ENCODE results near the gene CLASP1.
"Not testable (repeated sequence)": the region's sequence is repeated elsewhere in the genome, so short reads cannot be mapped to it uniquely, and the experiment has no call there.

CLASP1 gene

DNA sequence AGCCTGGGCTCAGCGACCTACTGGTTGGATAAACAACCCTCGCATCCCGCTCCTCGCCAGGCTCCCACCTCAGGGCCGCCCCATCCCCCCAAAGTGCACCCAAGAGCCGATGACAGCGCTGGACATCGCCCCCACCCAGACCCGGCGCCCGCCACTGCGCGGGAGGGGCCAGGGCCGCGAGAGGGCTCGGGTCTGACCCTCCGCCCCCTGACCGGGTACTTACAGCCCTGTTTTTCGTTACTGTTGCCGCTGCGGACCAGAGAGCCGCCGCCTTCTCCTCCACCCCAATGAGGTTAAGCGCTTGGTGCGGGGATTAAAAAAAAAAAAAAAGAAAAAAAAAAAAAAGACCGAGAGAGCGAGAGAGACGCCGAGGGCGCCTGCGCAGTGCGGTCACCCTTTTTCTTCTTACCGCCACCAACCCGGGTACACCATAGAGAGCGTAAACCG is at the start of gene CLASP1:
Gene CLASP1 (minus strand): TSS at position 314 of the 447 bp plus-strand sequence. CDS start 43,567 bp downstream, outside the sequence.
- DNase-seq, result peak in 1 of 2 donors; percentile 23

- DNase-seq, result no peak
These were observed 49.2 kb upstream of the CLASP1 start for GRCh38 chr2:121698318-121698930.

- DNase-seq, result no peak
These were observed 47.9 kb upstream of the CLASP1 start for GRCh38 chr2:121697108-121697631.

GRCh38 chr2:121696410-121696930 is 47.2 kb upstream of the CLASP1 start:
- DNase-seq, result no peak

DNA sequence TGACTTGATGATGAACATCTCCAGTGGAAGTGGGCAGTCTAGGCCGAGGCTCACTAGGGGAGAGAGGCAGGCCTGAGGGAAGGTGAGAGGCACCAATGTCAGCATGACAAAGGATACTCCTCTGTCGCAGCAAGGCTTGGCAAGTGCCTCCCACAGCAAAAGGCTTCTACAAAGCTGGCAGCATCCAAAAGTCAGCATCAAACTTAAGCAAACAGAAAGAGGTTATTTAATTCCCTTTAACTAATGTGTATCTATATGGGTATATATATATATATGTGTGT is 45.8 kb upstream of the CLASP1 start:
- DNase-seq, result no peak

DNA sequence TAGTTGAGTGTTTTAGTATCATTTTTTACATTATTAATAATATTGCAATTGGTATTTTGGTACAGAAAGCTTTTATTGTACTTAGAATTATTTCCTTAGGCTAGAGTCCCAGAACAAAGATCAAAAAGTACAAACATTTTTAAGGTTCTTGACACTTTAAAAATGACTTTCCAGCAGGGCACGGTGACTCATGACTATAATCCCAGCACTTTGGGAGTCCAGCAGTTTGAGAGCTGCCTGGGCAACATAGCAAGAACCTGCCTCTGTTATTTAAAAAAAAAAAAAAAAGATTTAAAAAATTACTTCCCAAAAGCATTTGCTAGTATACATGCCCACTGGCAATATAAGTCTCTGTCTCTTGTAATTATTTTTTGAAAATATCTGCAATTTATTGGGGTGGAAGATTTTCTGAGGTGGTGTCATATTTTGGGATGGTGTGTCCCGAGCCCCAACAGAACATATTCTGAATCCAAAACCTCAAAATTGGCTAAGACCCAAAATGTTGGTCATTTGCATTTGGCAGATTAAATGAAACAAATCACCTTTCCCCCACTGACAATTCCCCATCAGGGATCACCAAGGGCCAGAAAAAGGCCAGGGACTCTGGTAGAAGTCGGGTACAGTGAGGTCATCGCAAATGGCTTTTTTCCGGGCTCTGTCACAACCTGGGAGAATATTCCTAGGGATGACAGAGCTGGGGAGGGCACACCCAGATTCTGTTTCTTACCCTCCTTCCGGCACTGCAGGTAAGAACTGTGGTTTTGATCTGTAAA is 45.3 kb upstream of the CLASP1 start:
- DNase-seq, result no peak

DNA sequence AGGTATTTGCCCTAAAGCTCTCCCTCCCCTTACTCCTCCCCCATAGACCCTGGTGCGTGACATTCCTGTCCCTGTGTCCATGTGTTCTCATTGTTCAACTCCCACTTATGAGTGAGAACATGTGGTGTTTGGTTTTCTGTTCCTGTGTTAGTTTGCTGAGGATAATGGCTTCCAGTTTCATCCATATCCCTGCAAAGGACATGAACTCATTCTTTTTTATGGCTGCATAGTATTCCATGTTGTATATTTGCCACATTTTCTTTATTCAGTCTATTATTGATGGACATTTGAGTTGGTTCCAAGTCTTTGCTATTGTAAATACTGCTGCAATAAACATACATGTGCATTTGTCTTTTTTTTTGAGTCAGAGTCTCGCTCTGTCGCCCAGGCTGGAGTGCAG is 41.3 kb upstream of the CLASP1 start:
- DNase-seq, result not testable (repeated sequence)

DNA sequence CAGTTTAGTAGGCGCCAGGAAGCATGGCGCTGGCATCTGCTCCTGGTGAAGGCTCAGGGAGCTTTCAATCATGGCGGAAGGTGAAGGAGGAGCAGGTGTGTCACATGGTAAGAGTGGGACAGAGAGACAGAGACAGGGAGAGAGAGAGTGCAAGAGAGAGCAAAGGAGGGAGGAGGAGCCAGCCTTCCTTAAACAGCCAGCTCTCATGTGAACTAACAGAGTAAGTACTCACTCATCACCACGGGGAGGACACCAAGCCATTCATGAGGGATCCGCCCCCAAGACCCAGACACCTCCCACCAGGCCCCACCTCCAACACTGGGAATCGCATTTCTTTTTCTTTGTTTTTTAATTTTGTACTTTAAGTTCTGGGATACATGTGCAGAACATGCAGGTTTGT is 40.8 kb upstream of the CLASP1 start:
- no peak for DNase-seq

DNA sequence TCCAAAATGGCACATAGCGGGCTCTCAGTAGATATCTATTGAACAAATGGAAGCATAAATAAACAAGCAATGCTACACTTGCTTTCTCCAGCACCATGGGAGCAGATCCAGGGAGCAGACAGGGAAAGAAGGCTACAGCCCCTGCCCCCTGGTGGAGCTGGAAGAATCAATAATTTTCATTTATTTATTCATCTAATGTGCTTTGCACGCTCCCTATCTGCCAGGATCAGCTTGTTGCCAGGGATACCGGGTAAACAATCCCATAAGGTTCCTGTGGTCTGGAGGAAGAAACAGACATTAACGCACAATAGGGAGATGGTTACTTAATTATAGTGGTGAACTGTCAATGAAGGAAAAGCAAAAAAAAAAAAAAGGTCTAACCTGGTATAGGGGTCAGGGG is 40.1 kb upstream of the CLASP1 start:
- DNase-seq, result no peak

- no peak for DNase-seq
These were observed 39.6 kb upstream of the CLASP1 start for GRCh38 chr2:121688820-121689219.

GRCh38 chr2:121686902-121687301 is 37.6 kb upstream of the CLASP1 start:
- DNase-seq, result no peak

DNA sequence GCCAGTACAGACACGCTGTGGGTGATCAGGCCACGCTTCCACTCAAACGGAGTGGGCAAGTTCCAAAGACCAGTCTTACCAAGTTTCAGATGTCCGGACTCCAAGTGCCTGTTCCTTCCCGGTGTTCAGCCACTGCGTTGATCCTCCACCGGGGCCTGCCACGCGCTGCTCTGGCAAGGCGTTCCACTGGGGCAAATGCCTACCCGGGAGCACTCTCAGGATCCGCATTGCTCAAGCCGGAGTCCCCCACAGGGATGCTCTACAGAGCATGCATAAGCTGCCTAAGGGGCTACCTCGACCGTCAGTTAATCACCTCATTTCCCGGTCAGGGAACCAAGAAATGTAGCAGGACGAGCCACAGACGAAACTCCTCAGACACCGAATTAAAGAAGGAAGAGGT is 37.0 kb upstream of the CLASP1 start:
- no peak for DNase-seq

GRCh38 chr2:121682396-121683298 is 33.4 kb upstream of the CLASP1 start:
- DNase-seq, result no peak

DNA sequence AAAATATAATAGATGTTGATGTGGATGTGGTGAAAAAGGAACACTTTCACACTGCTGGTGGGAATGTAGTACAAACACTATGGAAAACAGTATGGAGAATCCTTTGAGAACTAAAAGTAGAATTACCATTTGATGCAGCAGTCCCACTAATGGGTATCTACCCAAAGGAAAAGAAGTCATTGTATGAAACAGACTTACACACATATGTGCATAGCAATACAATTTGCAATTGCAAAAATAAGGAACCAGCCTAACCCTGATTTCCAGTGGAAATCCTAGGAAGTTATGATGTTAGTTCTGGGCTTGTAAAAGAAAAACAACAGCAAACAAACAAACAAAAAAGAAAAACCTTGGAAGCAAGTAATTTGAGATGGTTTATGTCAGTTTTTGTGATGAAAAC is 28.6 kb upstream of the CLASP1 start:
- DNase-seq, result no peak

DNA sequence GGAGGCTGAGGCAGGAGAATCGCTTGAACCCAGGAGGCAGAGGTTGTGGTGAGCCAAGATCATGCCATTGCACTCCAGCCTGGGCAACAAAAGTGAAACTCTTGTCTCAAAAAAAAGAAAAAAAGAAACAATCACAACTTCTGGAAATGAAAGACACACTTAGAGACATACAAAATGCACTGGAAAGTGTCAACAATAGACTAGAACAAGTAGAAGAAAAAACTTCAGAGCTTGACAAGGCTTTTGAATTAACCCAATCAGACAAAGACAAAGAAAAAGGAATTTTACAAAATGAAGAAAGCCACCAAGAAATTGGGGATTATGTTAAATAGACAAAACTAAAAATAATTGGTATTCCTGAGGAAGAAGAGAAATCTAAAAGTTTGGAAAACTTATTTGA is 22.4 kb upstream of the CLASP1 start:
- not testable (repeated sequence) for DNase-seq

- no peak for DNase-seq
These were observed 20.9 kb upstream of the CLASP1 start for GRCh38 chr2:121670181-121670580.

- DNase-seq, result no peak
These were observed 18.4 kb upstream of the CLASP1 start for GRCh38 chr2:121667618-121668017.

- DNase-seq, result no peak
These were observed 16.8 kb upstream of the CLASP1 start for GRCh38 chr2:121666042-121666441.

DNA sequence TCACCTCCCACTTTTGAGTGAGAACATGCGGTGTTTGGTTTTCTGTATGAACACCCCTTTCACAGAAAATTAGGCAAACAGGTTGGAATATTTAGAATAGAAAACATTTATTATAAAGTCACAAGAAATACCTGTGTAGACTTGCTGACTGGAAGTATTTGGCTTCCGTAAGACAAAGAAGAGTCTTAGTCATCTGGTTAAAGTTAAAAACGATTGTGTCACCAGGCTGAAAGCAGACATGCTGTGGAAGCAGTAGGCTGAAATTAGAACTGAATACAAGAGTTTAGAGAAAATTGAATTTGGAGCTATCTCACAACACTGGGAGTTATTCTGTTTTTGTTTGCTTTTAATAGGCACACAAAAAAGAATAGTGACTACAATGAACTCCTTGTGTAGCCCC is 16.2 kb upstream of the CLASP1 start:
- no peak for DNase-seq

GRCh38 chr2:121664713-121665112 is 15.5 kb upstream of the CLASP1 start:
- DNase-seq, result no peak

- DNase-seq, result no peak
These were observed 14.8 kb upstream of the CLASP1 start for GRCh38 chr2:121664086-121664485.

- DNase-seq, result no peak
These were observed 14.2 kb upstream of the CLASP1 start for GRCh38 chr2:121663434-121663833.

- DNase-seq, result no peak
These were observed 13.4 kb upstream of the CLASP1 start for GRCh38 chr2:121662656-121663055.

All from stimulated activated CD4-positive, alpha-beta T cell treated with anti-CD3 and anti-CD28 coated beads, Interleukin-2, amount 100 ng/mL, for 48 hours (primary cell).